ENCODE results near the gene SBNO2.

Gene SBNO2

GRCh38 chr19:1069009-1069779 is 104.9 kb downstream of the SBNO2 start:
- peak overlapping the region; percentile 85 for H3K27ac Mint-ChIP-seq
- H3K9me3 Mint-ChIP-seq: no peaks in the 10 kb centered on the region
- no peaks in the 10 kb centered on the region for H3K27me3 Mint-ChIP-seq
- peak; percentile 60 for ATAC-seq
- H3K4me1 Mint-ChIP-seq: peaks cover 62% of the 10 kb centered on the region
- H3K4me3 Mint-ChIP-seq: peak overlapping the region; percentile 94
- peaks cover 38% of the 10 kb centered on the region for H3K36me3 Mint-ChIP-seq

GRCh38 chr19:1068009-1069001 is 105.8 kb downstream of the SBNO2 start:
- peak; percentile 25 for ATAC-seq
- Mint-ChIP-seq H3K4me1 (peaks cover 62% of the 10 kb centered on the region), H3K36me3 (peaks cover 37% of the 10 kb centered on the region), H3K4me3 (peak overlapping the region; percentile 94), H3K9me3 (peaks cover under 1% of the 10 kb centered on the region), H3K27me3 (no peaks in the 10 kb centered on the region), H3K27ac (peak overlapping the region; percentile 85)

- peaks cover 34% of the 10 kb centered on the region for H3K36me3 Mint-ChIP-seq
- H3K9me3 Mint-ChIP-seq: peaks cover 3% of the 10 kb centered on the region
- H3K4me3 Mint-ChIP-seq: peak overlapping the region; percentile 94
- H3K27me3 Mint-ChIP-seq: no peaks in the 10 kb centered on the region
- H3K27ac Mint-ChIP-seq: peak overlapping the region; percentile 85
- ATAC-seq: peak; percentile 54
- H3K4me1 Mint-ChIP-seq: peaks cover 58% of the 10 kb centered on the region
These were observed 106.6 kb downstream of the SBNO2 start for GRCh38 chr19:1067341-1067957.

- peak; percentile 69 for ATAC-seq
- Mint-ChIP-seq H3K27ac (peak within 1 kb of the TSS; percentile 85), H3K36me3 (peaks cover 34% of the 10 kb centered on the region), H3K27me3 (no peaks in the 10 kb centered on the region), H3K9me3 (peaks cover 3% of the 10 kb centered on the region), H3K4me1 (peaks cover 56% of the 10 kb centered on the region), H3K4me3 (peak within 1 kb of the TSS; percentile 94)
These were observed 107.2 kb downstream of the SBNO2 start, which contains the start of gene ARHGAP45 for GRCh38 chr19:1066748-1067340. Gene ARHGAP45, plus strand, starts transcription at chr19:1067167. Its CDS starts 239 bp downstream, at chr19:1067406.

- H3K27me3 Mint-ChIP-seq: no peaks in the 10 kb centered on the region
- peak overlapping the region; percentile 94 for H3K4me3 Mint-ChIP-seq
- H3K9me3 Mint-ChIP-seq: peaks cover 3% of the 10 kb centered on the region
- H3K27ac Mint-ChIP-seq: peak overlapping the region; percentile 85
- no peak for ATAC-seq
- H3K36me3 Mint-ChIP-seq: peaks cover 35% of the 10 kb centered on the region
- H3K4me1 Mint-ChIP-seq: peaks cover 52% of the 10 kb centered on the region
These were observed 107.8 kb downstream of the SBNO2 start for GRCh38 chr19:1066251-1066747.

GRCh38 chr19:1065606-1066109 is 108.4 kb downstream of the SBNO2 start:
- ATAC-seq: no peak
- Mint-ChIP-seq H3K27ac (peak overlapping the region; percentile 85), H3K9me3 (peaks cover 3% of the 10 kb centered on the region), H3K36me3 (peaks cover 35% of the 10 kb centered on the region), H3K4me1 (peaks cover 52% of the 10 kb centered on the region), H3K4me3 (peak overlapping the region; percentile 94), H3K27me3 (no peaks in the 10 kb centered on the region)

GRCh38 chr19:1064661-1065605 is 109.1 kb downstream of the SBNO2 start:
- peaks cover 35% of the 10 kb centered on the region for H3K36me3 Mint-ChIP-seq
- peak overlapping the region; percentile 85 for H3K27ac Mint-ChIP-seq
- H3K4me3 Mint-ChIP-seq: peak overlapping the region; percentile 25
- peaks cover 3% of the 10 kb centered on the region for H3K9me3 Mint-ChIP-seq
- peaks cover 52% of the 10 kb centered on the region for H3K4me1 Mint-ChIP-seq
- no peaks in the 10 kb centered on the region for H3K27me3 Mint-ChIP-seq
- peak; percentile 56 for ATAC-seq

- no peaks in the 10 kb centered on the region for H3K27me3 Mint-ChIP-seq
- peak overlapping the region; percentile 85 for H3K27ac Mint-ChIP-seq
- H3K9me3 Mint-ChIP-seq: peaks cover 3% of the 10 kb centered on the region
- H3K36me3 Mint-ChIP-seq: peaks cover 30% of the 10 kb centered on the region
- ATAC-seq: no peak
- peak overlapping the region; percentile 19 for H3K4me3 Mint-ChIP-seq
- peaks cover 46% of the 10 kb centered on the region for H3K4me1 Mint-ChIP-seq
These were observed 110.0 kb downstream of the SBNO2 start for GRCh38 chr19:1063909-1064660.

- peak overlapping the region; percentile 85 for H3K27ac Mint-ChIP-seq
- no peak for ATAC-seq
- no peak overlapping the region for H3K4me3 Mint-ChIP-seq
These were observed 110.8 kb downstream of the SBNO2 start for GRCh38 chr19:1063030-1063908.

GRCh38 chr19:1062387-1063029 is 111.6 kb downstream of the SBNO2 start:
- Mint-ChIP-seq H3K4me1 (peaks cover 51% of the 10 kb centered on the region), H3K9me3 (peaks cover 3% of the 10 kb centered on the region), H3K27me3 (no peaks in the 10 kb centered on the region), H3K27ac (no peak overlapping the region), H3K4me3 (no peak overlapping the region), H3K36me3 (peaks cover 31% of the 10 kb centered on the region)
- ATAC-seq: no peak

More at GRCh38 chr19:1063030-1063908, 110.8 kb downstream of the SBNO2 start:
- Mint-ChIP-seq H3K27me3 (no peaks in the 10 kb centered on the region), H3K4me1 (peaks cover 43% of the 10 kb centered on the region), H3K36me3 (peaks cover 24% of the 10 kb centered on the region), H3K9me3 (peaks cover 3% of the 10 kb centered on the region)

- Mint-ChIP-seq H3K4me3 (no peak overlapping the region), H3K27ac (no peak overlapping the region), H3K4me1 (peaks cover 56% of the 10 kb centered on the region), H3K9me3 (peaks cover 3% of the 10 kb centered on the region), H3K36me3 (peaks cover 36% of the 10 kb centered on the region), H3K27me3 (no peaks in the 10 kb centered on the region)
- ATAC-seq: no peak
These were observed 112.1 kb downstream of the SBNO2 start for GRCh38 chr19:1061987-1062386.

- no peak overlapping the region for H3K27ac Mint-ChIP-seq
- H3K4me1 Mint-ChIP-seq: peaks cover 57% of the 10 kb centered on the region
- H3K9me3 Mint-ChIP-seq: peaks cover 3% of the 10 kb centered on the region
- no peak for ATAC-seq
- H3K4me3 Mint-ChIP-seq: no peak overlapping the region
- H3K36me3 Mint-ChIP-seq: peaks cover 49% of the 10 kb centered on the region
- no peaks in the 10 kb centered on the region for H3K27me3 Mint-ChIP-seq
These were observed 113.4 kb downstream of the SBNO2 start for GRCh38 chr19:1060689-1061088.
